GM12892 (cell line): ENCODE results near the gene LAMA5.

Experiments used
- POLR2A ChIP-seq: IDR thresholded peaks from 2 replicates; pipeline ENCODE4 v1.6.1; 2011; ENCODE audit warnings: low read depth, low read length, control low read depth
- POLR2AphosphoS5 ChIP-seq: IDR thresholded peaks from 2 replicates; pipeline ENCODE4 v1.6.1; 2011; ENCODE audit warnings: low read depth, low read length, control low read depth

- TF ChIP-seq POLR2A (no peak), POLR2AphosphoS5 (no peak)
Measured at GRCh38 chr20:62378215-62378614, 11.1 kb upstream of the LAMA5 start.
